Mesenteric fat pad (tissue), 1 donor: ENCODE results near the gene FAM209B. TPM values are rescaled to one million over a fixed set of nuclear protein-coding genes. Genes with fewer than 3 reads are reported as not detected.
"Not testable (repeated sequence)": the region's sequence is repeated elsewhere in the genome, so short reads cannot be mapped to it uniquely, and the experiment has no call there.

Experiments used
- DNase-seq: peaks from one replicate; pipeline ENCODE4 v3.0.0-alpha.2; 2020; ENCODE audit warnings: low spot score
- long read RNA-seq: library from polyadenylated mRNA; unstranded; transcript quantifications from one replicate; pipeline ENCODE4 v2.0.0, GENCODE V29; 2020
- total RNA-seq: library from RNA; stranded (reverse); fragmentation: NEBNext Ultra II Directional; extraction: Animal tissue kit (Norgen Biotek cat#: 25700); gene quantifications from one replicate; pipeline ENCODE4 v1.2.1, GENCODE V29; 2021
- donor health status: DM: yes; HTN: yes; CAD: no.

FAM209B gene
- 0.51 TPM for total RNA-seq
- long read RNA-seq = 0 reads

DNA sequence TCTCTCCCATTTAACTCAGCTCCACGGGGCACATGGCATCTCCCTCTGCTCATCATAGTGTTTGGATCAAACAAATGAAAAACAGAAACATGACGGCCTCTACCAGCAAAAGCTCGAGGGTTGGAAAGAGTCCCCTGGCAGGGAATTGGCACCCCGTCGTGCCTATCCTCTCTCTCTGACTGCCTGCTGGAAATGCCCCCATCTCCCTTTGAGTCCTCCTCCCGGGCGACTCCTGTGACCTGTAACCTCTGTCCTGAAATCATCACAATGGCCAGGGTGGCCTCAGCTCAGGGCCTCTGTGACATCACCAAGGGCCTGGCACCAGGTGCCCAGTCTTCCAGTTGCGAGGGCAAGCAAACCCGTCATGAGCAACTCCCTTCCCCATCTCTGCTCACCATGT lies at the start of gene FAM209B:
TSS of gene FAM209B (plus strand) at position 301 of the 400 bp plus-strand sequence. CDS start at position 397, 96 bp downstream.
- not testable (repeated sequence) for DNase-seq

DNA sequence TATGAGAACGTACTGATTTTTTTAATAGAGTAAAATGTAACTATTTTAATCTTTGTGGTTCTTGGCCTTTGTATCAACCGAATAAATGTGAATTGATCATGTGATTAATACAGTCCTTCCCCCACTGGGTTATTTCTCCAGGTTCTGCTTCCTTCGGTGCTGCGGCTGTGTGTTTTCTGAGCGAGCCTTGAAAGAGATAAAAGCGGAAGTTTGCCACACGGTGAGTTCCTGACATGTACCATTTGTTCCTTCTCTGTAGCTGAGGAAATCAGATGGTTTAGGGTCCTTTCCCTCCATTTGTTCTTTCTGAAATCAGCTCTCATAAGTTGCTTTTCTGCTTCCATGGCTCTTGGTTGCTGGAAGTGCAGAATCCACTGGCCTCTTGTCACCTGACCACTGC lies 49.1 kb upstream of the FAM209B start:
- no peak for DNase-seq

DNA sequence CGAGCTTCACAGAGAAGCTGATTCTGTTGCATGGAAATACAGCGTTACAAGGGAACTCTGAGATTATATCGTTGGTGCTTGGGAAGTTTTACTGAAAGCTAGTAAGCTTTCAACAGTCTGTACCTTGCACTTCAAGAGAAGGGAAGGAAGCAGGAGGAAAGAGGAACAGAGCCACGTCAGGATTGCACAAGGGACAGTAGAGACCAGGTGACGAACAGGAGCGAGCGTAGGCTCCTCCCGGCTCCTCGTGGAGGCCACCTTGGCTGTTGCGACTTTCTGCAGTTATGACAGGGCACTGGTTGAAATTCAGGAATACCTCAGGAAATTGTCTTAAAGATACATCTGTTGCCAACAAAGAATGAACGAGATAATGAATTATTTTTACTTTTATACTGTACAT lies 45.8 kb upstream of the FAM209B start:
- no peak for DNase-seq

GRCh38 chr20:56488566-56488965 lies 44.5 kb upstream of the FAM209B start:
- no peak for DNase-seq

DNA sequence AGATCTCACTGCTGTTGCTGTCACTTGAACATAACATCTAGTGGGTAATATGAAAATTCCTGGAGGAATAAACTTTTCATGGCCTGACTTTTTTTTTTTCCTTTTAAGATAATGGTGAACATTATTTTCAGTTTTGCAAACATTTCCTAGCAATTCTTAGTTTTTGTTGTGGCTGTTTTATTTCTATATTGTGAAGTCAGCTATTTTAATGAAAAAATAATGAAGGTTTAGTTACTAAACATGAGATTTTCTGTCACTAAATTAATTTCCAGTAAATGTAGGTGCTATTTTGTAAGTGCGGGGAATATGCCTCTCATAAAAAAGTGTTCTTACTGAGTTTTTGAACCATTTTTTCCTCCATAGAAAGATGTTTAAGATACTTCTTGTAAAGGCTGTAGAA lies 31.9 kb upstream of the FAM209B start:
- no peak for DNase-seq

DNA sequence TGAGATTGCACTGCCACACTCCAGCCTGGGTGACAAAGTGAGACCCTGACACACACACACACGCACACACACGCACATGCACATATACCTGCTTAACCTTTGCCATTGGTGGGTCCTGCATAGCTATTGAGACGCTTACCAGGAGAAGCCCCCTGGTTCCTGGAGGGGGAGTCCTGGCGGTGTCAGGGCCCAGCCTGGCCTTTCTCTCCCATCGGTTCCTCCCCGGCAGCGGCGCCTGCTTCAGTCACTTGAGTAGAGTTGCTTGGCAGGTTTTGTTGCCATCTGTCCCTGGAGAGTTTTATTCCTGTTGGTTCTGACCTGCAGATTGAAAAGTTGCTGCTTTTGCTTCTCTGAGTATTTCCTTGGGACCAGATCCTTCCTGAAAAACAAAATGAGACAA lies 29.1 kb upstream of the FAM209B start:
- no peak for DNase-seq

DNA sequence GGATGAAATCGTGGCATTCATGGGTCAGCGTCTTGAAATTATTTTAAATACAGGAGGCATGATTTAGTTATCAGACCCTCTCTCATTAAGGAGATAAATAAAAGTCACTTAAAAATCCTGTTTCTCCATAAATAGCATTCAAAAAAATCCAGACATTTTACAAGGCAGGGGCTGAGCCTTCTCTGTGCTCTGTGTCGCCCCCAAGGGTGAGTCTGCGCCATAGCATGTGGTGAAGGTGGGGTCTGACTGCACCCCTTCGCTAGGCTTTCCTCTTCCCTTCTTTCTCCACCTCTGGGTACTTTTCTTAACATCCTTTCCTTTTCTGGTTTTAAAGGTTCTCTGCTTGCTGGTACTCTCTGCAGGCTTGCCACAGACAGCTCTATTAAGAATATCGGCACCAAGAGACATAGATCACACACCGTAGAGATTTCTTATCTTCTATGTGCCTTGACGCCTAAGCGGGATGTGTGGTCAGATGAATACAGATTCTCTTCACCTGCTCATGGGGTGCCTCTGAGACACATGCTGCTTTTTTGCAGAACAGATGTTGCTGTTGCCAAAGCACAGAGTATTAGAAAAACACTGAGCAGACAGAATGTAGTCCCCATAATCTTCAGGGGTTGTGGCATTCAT lies 28.6 kb upstream of the FAM209B start:
- no peak for DNase-seq

DNA sequence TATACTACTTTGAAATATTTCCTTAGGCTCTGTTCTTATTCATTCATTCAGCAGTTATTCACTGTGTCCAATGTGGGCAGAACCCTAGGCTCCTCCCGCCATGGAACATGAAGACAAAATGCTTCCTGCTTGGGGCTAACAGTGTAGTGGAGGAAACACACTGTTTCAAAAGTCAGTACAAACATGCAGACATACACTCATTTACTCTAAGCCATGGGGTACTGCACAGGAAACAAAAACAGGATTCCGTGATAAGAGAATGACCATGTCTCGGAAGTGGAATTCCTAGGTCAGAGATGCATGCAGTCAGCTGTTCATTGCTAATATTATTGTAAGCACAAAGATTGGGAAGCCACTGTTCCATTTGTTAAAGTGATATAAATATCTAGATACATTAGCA lies 26.9 kb upstream of the FAM209B start:
- DNase-seq = no peak

GRCh38 chr20:56511926-56512325 lies 21.1 kb upstream of the FAM209B start:
- no peak for DNase-seq

GRCh38 chr20:56513161-56514150 lies 19.6 kb upstream of the FAM209B start:
- no peak for DNase-seq

GRCh38 chr20:56516631-56517030 lies 16.4 kb upstream of the FAM209B start:
- DNase-seq = no peak

- DNase-seq = no peak
Observed at GRCh38 chr20:56517211-56517610, 15.8 kb upstream of the FAM209B start.

DNA sequence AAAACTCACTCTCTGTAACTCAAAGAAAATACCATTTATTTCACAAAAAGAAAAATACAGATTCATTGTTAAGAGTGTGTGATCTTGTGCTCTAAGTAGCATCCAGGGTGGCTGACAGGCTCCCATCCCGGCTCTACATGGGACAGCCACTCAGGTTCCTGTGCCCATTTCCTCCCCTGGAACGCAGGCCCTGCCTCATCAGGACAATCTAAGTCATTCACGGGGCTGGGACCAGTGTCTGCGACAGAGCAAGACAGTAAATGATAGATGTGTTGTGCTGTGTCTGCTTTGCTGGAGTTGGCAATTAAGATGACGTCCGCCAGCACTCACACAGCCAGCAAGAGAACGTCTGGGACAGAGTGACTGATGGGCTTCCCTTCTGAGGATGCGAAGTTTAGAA lies 15.4 kb upstream of the FAM209B start:
- no peak for DNase-seq

GRCh38 chr20:56518126-56518525 lies 14.9 kb upstream of the FAM209B start:
- DNase-seq = no peak

GRCh38 chr20:56518721-56519398 lies 14.2 kb upstream of the FAM209B start:
- no peak for DNase-seq

DNA sequence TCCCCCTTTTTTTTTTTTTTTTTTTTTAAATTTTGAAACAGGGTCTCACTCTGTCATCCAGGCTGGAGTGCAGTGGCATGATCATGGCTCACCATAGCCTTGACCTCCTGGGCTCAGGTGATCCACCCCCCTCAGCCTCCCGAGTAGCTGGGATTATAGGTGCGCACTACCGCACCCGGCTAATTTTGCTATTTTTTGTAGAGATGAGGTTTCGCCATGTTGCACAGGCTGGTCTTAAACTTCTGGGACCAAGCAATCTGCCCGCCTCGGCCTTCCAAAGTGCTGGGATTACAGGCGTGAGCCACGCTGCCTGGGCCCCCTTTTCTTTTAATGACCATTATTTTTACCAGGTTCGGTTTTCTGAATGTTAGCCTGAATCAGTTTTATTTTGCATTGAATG lies 13.5 kb upstream of the FAM209B start:
- no peak for DNase-seq

DNA sequence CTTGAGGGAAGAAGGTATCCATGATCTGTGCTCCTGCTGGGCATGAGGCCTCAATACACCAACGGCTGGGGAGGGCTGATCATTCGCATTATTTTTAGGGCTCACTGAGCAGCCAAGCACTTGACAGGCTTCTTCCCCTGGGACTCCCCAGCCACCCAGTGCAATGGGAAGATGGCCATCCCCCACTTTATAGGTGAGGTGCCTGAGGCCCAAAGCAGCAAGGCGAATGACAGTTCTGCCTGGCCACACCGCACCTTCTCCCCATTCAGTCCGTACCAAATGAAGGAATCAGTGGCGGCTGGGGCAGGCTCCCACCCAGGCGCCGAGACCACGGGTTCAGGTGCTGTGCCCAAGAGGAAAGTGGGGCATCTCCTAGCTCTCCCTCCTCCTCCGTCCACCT lies 12.9 kb upstream of the FAM209B start:
- DNase-seq = peak; percentile 59

- not testable (repeated sequence) for DNase-seq
Observed at GRCh38 chr20:56520746-56521354, 12.2 kb upstream of the FAM209B start.

GRCh38 chr20:56522311-56522710 lies 10.7 kb upstream of the FAM209B start:
- no peak for DNase-seq

- DNase-seq = not testable (repeated sequence)
Observed at GRCh38 chr20:56524444-56524843, 8.6 kb upstream of the FAM209B start, which contains the start of gene FAM209A. FAM209A (plus strand) TSS chr20:56524744; CDS start chr20:56524809, 65 bp downstream.

GRCh38 chr20:56527521-56527920 lies 5.5 kb upstream of the FAM209B start:
- DNase-seq = no peak
